ENCODE results near the gene BRPF1. TPM values are rescaled to one million over a fixed set of nuclear protein-coding genes. Genes with fewer than 3 reads are reported as not detected.

The BRPF1 gene
- total RNA-seq, 2 experiments from 2014 or later, result 23.7 to 25.6 TPM

DNA sequence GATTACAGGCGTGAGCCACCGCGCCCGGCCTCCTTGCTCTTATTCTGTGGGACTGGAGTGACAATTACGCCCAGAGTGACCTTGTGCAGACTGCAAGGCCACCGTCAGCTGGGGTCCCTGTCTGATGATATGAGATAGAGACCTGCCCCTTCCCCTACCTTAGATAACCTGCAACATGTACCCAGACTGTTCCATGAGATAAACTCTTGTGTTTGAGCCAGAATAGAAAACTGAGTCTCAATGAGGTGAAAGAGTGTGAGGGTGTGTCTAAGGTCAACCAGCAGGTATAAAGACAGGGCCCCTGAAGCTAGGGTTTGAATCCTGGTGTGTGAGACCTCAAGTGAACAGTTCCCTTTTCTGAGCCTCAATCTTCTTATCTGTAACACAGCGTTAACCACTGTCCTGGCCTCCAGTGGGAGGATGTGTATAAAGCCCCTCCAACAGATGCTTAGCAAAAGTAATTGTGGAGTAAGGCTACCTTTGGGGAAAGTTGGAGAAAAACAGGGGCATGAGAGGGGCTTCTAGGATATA is 54.7 kb downstream of the BRPF1 start:
- H3K4me1 ChIP-seq (ENCODE audit: insufficient read depth, low read length), result peaks cover 34% of the 10 kb centered on the region
- intact Hi-C loops (cut with DNase I, micrococcal nuclease), result no loop called here
- Mint-ChIP-seq H3K9me3 (no peaks in the 10 kb centered on the region), H3K27ac (no peak overlapping the region), H3K36me3 (ENCODE audit: low read depth) (peaks cover 78% of the 10 kb centered on the region), H3K27me3 (no peaks in the 10 kb centered on the region), H3K4me1 (ENCODE audit: low read depth) (peaks cover 53% of the 10 kb centered on the region), H3K4me3 (no peak overlapping the region)
- no peak overlapping the region for H3K27ac ChIP-seq (ENCODE audit: low read depth in 1 of 2, low read length in 2 of 2)
- no peaks in the 10 kb centered on the region for H3K27me3 ChIP-seq (ENCODE audit: control insufficient read depth in 1 of 2, insufficient read depth in 2 of 2, low read length in 2 of 2)
- TF ChIP-seq, protein P1, sequence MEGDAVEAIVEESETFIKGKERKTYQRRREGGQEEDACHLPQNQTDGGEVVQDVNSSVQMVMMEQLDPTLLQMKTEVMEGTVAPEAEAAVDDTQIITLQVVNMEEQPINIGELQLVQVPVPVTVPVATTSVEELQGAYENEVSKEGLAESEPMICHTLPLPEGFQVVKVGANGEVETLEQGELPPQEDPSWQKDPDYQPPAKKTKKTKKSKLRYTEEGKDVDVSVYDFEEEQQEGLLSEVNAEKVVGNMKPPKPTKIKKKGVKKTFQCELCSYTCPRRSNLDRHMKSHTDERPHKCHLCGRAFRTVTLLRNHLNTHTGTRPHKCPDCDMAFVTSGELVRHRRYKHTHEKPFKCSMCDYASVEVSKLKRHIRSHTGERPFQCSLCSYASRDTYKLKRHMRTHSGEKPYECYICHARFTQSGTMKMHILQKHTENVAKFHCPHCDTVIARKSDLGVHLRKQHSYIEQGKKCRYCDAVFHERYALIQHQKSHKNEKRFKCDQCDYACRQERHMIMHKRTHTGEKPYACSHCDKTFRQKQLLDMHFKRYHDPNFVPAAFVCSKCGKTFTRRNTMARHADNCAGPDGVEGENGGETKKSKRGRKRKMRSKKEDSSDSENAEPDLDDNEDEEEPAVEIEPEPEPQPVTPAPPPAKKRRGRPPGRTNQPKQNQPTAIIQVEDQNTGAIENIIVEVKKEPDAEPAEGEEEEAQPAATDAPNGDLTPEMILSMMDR (IDR thresholded peaks at IDR 0.05), result no peak
- H3K36me3 ChIP-seq (ENCODE audit: insufficient read depth, low read length), result peaks cover 88% of the 10 kb centered on the region
- ATAC-seq (ENCODE audit: poor library complexity) (no peak), DNase-seq (no peak)
- ChIA-PET CTCF (no interaction called here), POLR2A (no interaction called here)
- no peaks in the 10 kb centered on the region for H3K9me3 ChIP-seq (ENCODE audit: control insufficient read depth in 1 of 2, insufficient read depth in 1 of 2, low read length in 2 of 2)
- H3K4me3 ChIP-seq (ENCODE audit: low read length), result no peak overlapping the region

GRCh38 chr3:9786825-9787669 is 55.5 kb downstream of the BRPF1 start:
- Histone ChIP-seq H3K27ac (ENCODE audit: low read depth in 1 of 2, low read length in 2 of 2) (no peak overlapping the region), H3K9me3 (ENCODE audit: control insufficient read depth in 1 of 2, insufficient read depth in 1 of 2, low read length in 2 of 2) (no peaks in the 10 kb centered on the region), H3K27me3 (ENCODE audit: control insufficient read depth in 1 of 2, insufficient read depth in 2 of 2, low read length in 2 of 2) (no peaks in the 10 kb centered on the region), H3K36me3 (ENCODE audit: insufficient read depth, low read length) (peaks cover 80% of the 10 kb centered on the region), H3K4me1 (ENCODE audit: insufficient read depth, low read length) (peaks cover 34% of the 10 kb centered on the region), H3K4me3 (ENCODE audit: low read length) (no peak overlapping the region)
- DNase-seq, result no peak
- CTCF ChIA-PET, result no interaction called here
- no peaks in the 10 kb centered on the region for H3K9me3 Mint-ChIP-seq
- peaks cover 57% of the 10 kb centered on the region for H3K4me1 Mint-ChIP-seq (ENCODE audit: low read depth)
- H3K27me3 Mint-ChIP-seq, result no peaks in the 10 kb centered on the region
- peak overlapping the region; percentile 44 for H3K27ac Mint-ChIP-seq
- peaks cover 72% of the 10 kb centered on the region for H3K36me3 Mint-ChIP-seq (ENCODE audit: low read depth)
- TF ChIP-seq, protein P1 (IDR thresholded peaks at IDR 0.05), result peak; percentile 26
- H3K4me3 Mint-ChIP-seq, result peak overlapping the region; percentile 54
- POLR2A ChIA-PET, result no interaction called here
- no peak for ATAC-seq (ENCODE audit: poor library complexity)
- intact Hi-C loops (cut with DNase I, micrococcal nuclease), result no loop called here

- peaks cover 73% of the 10 kb centered on the region for H3K36me3 ChIP-seq (ENCODE audit: insufficient read depth, low read length)
- Mint-ChIP-seq H3K36me3 (ENCODE audit: low read depth) (peaks cover 70% of the 10 kb centered on the region), H3K27ac (peak overlapping the region; percentile 44), H3K9me3 (no peaks in the 10 kb centered on the region), H3K4me3 (peak overlapping the region; percentile 54), H3K4me1 (ENCODE audit: low read depth) (peaks cover 55% of the 10 kb centered on the region), H3K27me3 (no peaks in the 10 kb centered on the region)
- ChIA-PET CTCF (no interaction called here), POLR2A (no interaction called here)
- ATAC-seq (ENCODE audit: poor library complexity), result no peak
- TF ChIP-seq, protein P1 (IDR thresholded peaks at IDR 0.05), result no peak
- no peak overlapping the region for H3K27ac ChIP-seq (ENCODE audit: low read depth in 1 of 2, low read length in 2 of 2)
- no peak overlapping the region for H3K4me3 ChIP-seq (ENCODE audit: low read length)
- peaks cover 31% of the 10 kb centered on the region for H3K4me1 ChIP-seq (ENCODE audit: insufficient read depth, low read length)
- no peaks in the 10 kb centered on the region for H3K27me3 ChIP-seq (ENCODE audit: control insufficient read depth in 1 of 2, insufficient read depth in 2 of 2, low read length in 2 of 2)
- intact Hi-C loops (cut with DNase I, micrococcal nuclease), result no loop called here
- no peaks in the 10 kb centered on the region for H3K9me3 ChIP-seq (ENCODE audit: control insufficient read depth in 1 of 2, insufficient read depth in 1 of 2, low read length in 2 of 2)
- DNase-seq, result no peak
These were observed 56.2 kb downstream of the BRPF1 start for GRCh38 chr3:9787714-9788113.
